ENCODE measurements around the gene NPC1.
"Not testable (repeated sequence)": the region's sequence is repeated elsewhere in the genome, so short reads cannot be mapped to it uniquely, and the experiment has no call there.

Gene NPC1

DNA sequence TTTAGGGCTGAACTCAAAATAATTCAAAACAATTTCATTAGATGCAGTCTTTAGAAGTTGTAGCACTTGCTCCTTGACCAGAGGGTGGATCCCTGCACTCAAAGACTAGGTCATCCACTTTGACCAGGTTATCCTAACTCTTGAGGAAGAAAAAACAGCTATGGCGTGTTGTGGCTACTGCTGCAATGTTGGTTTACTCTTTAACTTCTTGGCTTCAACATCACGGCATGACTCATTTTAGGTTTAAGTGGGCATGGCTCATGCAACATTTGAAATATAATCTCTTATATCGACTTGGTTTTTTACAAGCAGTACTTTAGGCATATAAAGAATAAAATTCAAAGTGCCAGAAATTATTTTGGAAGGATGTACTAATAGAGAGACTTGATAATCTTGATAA lies 41.0 kb upstream of the NPC1 start:
- FAIRE-seq (no peak), DNase-seq (ENCODE audit: insufficient read length, low spot score) (no peak)
- TF ChIP-seq POU2F2 (IDR thresholded peaks at IDR 0.05; ENCODE audit: low read depth, low read length) (no peak), SPI1 (IDR thresholded peaks at IDR 0.05; ENCODE audit: low read depth, low read length) (no peak), PAX5 (IDR thresholded peaks at IDR 0.05; ENCODE audit: insufficient read depth, low read length, severe bottlenecking) (no peak), POLR2A (IDR thresholded peaks at IDR 0.05; ENCODE audit: low read depth, low read length) (no peak), TAF1 (IDR thresholded peaks at IDR 0.05; ENCODE audit: low read depth, low read length) (no peak), POLR2AphosphoS5 (IDR thresholded peaks at IDR 0.05; ENCODE audit: low read depth, low read length) (no peak)

DNA sequence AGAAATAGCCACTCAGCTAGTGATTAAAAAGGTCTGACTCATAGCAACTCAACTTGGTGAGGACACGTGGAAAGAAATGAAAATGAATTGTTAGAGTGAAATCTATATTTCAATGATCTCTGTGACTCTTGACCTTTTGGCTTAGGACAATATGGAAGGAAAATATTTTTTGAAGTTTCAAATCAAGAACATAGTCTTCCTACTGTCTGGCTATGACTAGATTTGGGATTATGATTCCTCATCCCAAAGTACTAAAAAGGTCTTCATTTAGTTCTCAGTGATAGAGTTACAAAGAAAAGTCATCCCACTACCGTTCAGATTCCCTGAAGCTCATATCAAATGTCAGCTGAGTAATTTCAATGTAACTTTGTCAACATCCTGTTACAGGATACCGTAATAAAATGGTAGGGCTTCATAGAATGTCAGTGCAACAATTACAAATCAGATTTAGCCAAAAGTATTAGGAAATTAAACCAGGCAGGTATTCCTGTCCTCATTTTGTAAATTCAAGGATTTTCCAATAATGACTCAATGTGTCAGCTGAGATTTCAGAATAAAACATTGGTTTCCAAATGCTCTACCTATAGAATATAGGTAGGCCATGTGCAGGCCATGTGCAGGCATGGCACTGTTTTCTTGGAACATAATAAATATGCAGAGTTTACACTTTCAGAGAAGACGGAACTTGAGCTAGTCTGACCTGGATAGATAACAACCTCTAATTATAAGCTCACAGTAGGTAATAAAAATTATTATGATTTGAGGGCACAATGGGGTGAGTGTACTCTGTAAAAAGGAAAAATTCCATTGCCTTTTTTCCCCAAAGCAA lies 40.4 kb upstream of the NPC1 start:
- DNase-seq (ENCODE audit: insufficient read length, low spot score) (no peak), FAIRE-seq (no peak)
- TF ChIP-seq POLR2A (IDR thresholded peaks at IDR 0.05; ENCODE audit: low read depth, low read length) (no peak), PAX5 (IDR thresholded peaks at IDR 0.05; ENCODE audit: insufficient read depth, low read length, severe bottlenecking) (no peak), TAF1 (IDR thresholded peaks at IDR 0.05; ENCODE audit: low read depth, low read length) (no peak), POLR2AphosphoS5 (IDR thresholded peaks at IDR 0.05; ENCODE audit: low read depth, low read length) (no peak), POU2F2 (IDR thresholded peaks at IDR 0.05; ENCODE audit: low read depth, low read length) (no peak), SPI1 (IDR thresholded peaks at IDR 0.05; ENCODE audit: low read depth, low read length) (no peak)

DNA sequence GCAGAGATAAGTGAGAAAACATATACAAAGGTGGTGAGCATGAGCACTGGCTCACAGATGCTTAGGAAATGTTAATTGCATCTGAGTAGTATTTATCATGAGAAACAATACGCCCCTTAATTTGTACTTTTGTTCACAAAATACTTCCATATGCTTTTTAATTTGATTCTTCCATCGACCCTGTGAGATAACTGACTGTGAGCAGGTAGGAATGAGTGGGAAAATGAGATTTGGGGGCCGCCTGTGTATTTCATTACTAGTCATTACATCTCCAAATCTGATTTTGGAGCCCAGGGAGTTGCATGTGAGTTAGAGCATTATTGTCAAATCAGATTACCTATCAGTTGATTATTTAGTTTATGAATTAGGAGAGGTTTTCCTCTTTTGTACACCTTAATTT lies 36.7 kb upstream of the NPC1 start:
- FAIRE-seq (no peak), DNase-seq (ENCODE audit: insufficient read length, low spot score) (no peak)
- no peak for TF ChIP-seq POU2F2 (IDR thresholded peaks at IDR 0.05; ENCODE audit: low read depth, low read length)
- no peak for TF ChIP-seq POLR2AphosphoS5 (IDR thresholded peaks at IDR 0.05; ENCODE audit: low read depth, low read length)
- no peak for TF ChIP-seq SPI1 (IDR thresholded peaks at IDR 0.05; ENCODE audit: low read depth, low read length)
- no peak for TF ChIP-seq PAX5 (IDR thresholded peaks at IDR 0.05; ENCODE audit: insufficient read depth, low read length, severe bottlenecking)
- TF ChIP-seq POLR2A (IDR thresholded peaks at IDR 0.05; ENCODE audit: low read depth, low read length) = no peak
- TF ChIP-seq TAF1 (IDR thresholded peaks at IDR 0.05; ENCODE audit: low read depth, low read length) = no peak

DNA sequence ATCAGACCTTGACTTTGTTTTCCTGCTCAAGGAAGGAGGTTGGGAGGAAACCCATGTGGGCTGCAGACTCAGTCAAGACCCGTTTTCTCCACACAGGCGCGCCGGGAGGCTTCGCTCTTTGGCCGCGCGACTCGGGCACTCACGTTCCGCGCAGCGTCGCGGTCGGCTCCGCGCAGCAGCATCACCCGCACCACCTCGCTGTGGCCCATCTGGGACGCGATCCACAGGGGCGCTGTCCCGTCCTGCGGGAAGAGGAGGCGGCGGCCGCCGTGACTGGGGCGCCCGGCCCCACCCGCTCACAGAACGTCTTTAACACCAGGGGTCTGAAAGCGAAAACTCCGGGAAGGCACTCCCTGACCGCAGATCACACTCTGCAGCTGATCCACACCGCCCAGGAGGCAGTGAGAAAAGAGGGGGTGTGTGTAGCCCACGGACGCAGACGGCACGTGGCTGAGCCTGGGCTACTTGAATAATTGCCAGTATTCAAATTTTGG lies 33.1 kb upstream of the NPC1 start:
- DNase-seq (ENCODE audit: insufficient read length, low spot score) = peak; percentile 22
- no peak for TF ChIP-seq POLR2A (IDR thresholded peaks at IDR 0.05; ENCODE audit: low read depth, low read length)
- no peak for TF ChIP-seq TAF1 (IDR thresholded peaks at IDR 0.05; ENCODE audit: low read depth, low read length)
- no peak for TF ChIP-seq POU2F2 (IDR thresholded peaks at IDR 0.05; ENCODE audit: low read depth, low read length)
- no peak for TF ChIP-seq SPI1 (IDR thresholded peaks at IDR 0.05; ENCODE audit: low read depth, low read length)
- TF ChIP-seq PAX5 (IDR thresholded peaks at IDR 0.05; ENCODE audit: insufficient read depth, low read length, severe bottlenecking) = no peak
- no peak for TF ChIP-seq POLR2AphosphoS5 (IDR thresholded peaks at IDR 0.05; ENCODE audit: low read depth, low read length)
- FAIRE-seq = peak; percentile 79

DNA sequence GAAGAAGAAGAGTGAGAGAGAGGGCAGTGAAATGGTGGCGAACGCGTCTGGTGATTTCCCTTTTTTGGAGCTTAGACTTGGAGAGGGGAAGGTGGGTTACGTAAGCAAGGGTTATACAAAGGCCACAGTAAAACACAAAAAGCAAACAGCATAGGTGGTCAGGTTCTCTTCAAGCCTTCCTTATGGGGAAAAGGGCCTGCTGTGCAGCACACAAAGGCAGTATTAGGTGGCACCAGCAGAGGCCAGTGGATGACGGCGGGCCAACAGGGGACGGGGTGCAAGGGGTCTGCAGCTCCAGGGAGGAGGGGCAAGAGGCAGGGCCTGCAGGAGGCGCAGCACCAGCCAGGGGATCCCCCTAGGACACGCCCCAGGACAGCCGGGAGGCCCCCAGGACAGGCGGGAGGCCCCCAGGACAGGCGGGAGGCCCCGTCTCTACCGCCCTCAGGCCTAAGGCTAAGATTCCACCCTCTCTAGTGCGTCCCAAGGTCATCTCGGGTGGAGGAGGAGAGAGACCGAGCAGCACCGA lies 32.6 kb upstream of the NPC1 start:
- FAIRE-seq = no peak
- DNase-seq (ENCODE audit: insufficient read length, low spot score) = peak; percentile 13
- no peak for TF ChIP-seq POU2F2 (IDR thresholded peaks at IDR 0.05; ENCODE audit: low read depth, low read length)
- TF ChIP-seq TAF1 (IDR thresholded peaks at IDR 0.05; ENCODE audit: low read depth, low read length) = no peak
- no peak for TF ChIP-seq POLR2AphosphoS5 (IDR thresholded peaks at IDR 0.05; ENCODE audit: low read depth, low read length)
- no peak for TF ChIP-seq PAX5 (IDR thresholded peaks at IDR 0.05; ENCODE audit: insufficient read depth, low read length, severe bottlenecking)
- TF ChIP-seq POLR2A (IDR thresholded peaks at IDR 0.05; ENCODE audit: low read depth, low read length) = no peak
- 0 out of 2 replicates have a peak, but pooled peaks have one; percentile 3 for TF ChIP-seq SPI1 (IDR thresholded peaks at IDR 0.05; ENCODE audit: low read depth, low read length)

DNA sequence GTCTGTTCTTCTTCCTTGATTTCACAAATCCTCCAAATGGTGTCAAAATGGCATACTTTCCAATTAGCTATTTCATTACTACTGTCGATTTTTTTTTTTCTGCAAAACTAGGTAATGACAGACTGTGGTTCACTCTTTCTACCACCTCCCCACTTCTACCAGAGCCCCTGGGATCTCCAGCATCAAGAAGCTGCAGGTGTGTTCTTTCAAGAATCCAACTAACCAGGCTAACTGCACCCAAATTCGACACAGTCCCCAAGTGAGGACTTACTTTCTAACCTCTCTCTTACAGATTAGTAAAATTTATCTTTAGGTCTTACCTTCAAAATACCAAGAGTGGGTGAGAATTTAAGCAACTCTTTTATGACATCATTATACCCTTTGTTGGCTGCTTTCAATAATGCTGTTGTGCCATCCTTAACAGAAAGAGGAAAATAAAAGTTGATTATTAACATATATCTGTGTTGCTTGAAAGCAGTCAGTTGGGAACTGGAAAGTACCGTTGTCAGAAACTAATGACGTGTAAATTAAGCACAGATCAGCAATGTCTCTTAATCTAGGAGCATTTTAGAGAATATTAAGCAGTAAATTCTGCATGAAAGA lies 31.2 kb upstream of the NPC1 start:
- FAIRE-seq (peak; percentile 26), DNase-seq (ENCODE audit: insufficient read length, low spot score) (no peak)
- TF ChIP-seq POU2F2 (IDR thresholded peaks at IDR 0.05; ENCODE audit: low read depth, low read length) (no peak), PAX5 (IDR thresholded peaks at IDR 0.05; ENCODE audit: insufficient read depth, low read length, severe bottlenecking) (no peak), POLR2A (IDR thresholded peaks at IDR 0.05; ENCODE audit: low read depth, low read length) (no peak), TAF1 (IDR thresholded peaks at IDR 0.05; ENCODE audit: low read depth, low read length) (no peak), POLR2AphosphoS5 (IDR thresholded peaks at IDR 0.05; ENCODE audit: low read depth, low read length) (no peak), SPI1 (IDR thresholded peaks at IDR 0.05; ENCODE audit: low read depth, low read length) (no peak)

DNA sequence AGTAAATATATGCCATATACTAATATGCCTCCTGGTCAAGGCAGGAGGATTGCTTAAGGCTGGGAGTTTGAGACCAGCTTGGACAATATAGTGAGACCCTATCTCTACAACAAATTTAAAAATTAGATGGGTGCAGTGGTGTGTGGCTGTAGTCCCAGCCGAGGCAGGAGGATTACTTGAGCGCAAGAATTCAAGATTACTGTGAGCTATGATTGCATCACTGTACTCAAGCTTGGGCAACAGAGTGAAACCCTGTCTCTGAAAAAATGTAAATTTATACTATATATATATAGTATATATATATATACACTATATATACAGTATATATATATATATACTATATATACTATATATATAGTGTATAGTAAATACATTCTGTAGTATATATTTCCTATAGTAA lies 30.0 kb upstream of the NPC1 start:
- DNase-seq (ENCODE audit: insufficient read length, low spot score) (no peak), FAIRE-seq (no peak)
- TF ChIP-seq TAF1 (IDR thresholded peaks at IDR 0.05; ENCODE audit: low read depth, low read length) = no peak
- TF ChIP-seq PAX5 (IDR thresholded peaks at IDR 0.05; ENCODE audit: insufficient read depth, low read length, severe bottlenecking) = no peak
- no peak for TF ChIP-seq POLR2A (IDR thresholded peaks at IDR 0.05; ENCODE audit: low read depth, low read length)
- TF ChIP-seq SPI1 (IDR thresholded peaks at IDR 0.05; ENCODE audit: low read depth, low read length) = no peak
- no peak for TF ChIP-seq POLR2AphosphoS5 (IDR thresholded peaks at IDR 0.05; ENCODE audit: low read depth, low read length)
- TF ChIP-seq POU2F2 (IDR thresholded peaks at IDR 0.05; ENCODE audit: low read depth, low read length) = no peak

DNA sequence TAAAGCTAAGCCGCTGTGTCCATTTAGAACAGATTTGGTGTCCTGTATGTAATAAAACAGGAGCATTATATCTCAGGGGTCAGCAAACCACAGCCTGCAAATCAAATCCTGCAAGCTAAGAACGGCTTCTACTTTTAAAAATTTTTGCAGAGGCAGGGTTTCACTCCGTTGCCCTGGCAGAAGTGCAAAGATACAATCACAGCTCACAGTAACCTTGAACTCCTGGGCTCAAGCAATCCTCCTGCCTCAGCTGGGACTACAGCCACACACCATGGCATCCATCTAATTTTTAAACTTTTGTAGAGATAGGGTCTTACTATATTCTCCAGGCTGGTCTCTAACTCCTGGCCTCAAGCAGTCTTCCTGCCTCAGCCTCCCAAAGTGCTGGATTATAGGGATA lies 28.6 kb upstream of the NPC1 start:
- FAIRE-seq = no peak
- TF ChIP-seq SPI1 (IDR thresholded peaks at IDR 0.05; ENCODE audit: low read depth, low read length) (no peak), POLR2AphosphoS5 (IDR thresholded peaks at IDR 0.05; ENCODE audit: low read depth, low read length) (no peak), PAX5 (IDR thresholded peaks at IDR 0.05; ENCODE audit: insufficient read depth, low read length, severe bottlenecking) (no peak), POLR2A (IDR thresholded peaks at IDR 0.05; ENCODE audit: low read depth, low read length) (no peak), TAF1 (IDR thresholded peaks at IDR 0.05; ENCODE audit: low read depth, low read length) (no peak), POU2F2 (IDR thresholded peaks at IDR 0.05; ENCODE audit: low read depth, low read length) (no peak)
- DNase-seq (ENCODE audit: insufficient read length, low spot score) = no peak

DNA sequence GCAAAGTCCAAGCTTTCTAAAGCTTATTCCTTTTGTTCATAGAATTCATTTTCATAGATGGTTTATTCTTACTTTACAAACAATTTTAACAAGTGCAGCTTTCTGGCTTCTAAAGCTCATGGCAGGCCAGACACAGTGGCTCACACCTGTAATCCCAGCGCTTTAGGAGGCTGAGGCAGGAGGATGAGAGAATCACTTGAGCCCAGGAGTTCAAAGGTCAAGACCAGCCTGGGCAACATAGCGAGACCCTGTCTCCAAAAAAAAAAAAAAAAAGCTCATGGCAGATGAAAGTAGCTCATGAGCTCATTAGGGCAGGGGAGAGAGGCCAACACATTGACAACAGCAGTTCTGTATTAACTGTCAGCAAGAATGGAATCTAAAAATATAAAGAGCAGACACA lies 28.1 kb upstream of the NPC1 start:
- DNase-seq (ENCODE audit: insufficient read length, low spot score) (no peak), FAIRE-seq (no peak)
- TF ChIP-seq TAF1 (IDR thresholded peaks at IDR 0.05; ENCODE audit: low read depth, low read length) (no peak), SPI1 (IDR thresholded peaks at IDR 0.05; ENCODE audit: low read depth, low read length) (no peak), PAX5 (IDR thresholded peaks at IDR 0.05; ENCODE audit: insufficient read depth, low read length, severe bottlenecking) (no peak), POLR2A (IDR thresholded peaks at IDR 0.05; ENCODE audit: low read depth, low read length) (no peak), POU2F2 (IDR thresholded peaks at IDR 0.05; ENCODE audit: low read depth, low read length) (no peak), POLR2AphosphoS5 (IDR thresholded peaks at IDR 0.05; ENCODE audit: low read depth, low read length) (no peak)

DNA sequence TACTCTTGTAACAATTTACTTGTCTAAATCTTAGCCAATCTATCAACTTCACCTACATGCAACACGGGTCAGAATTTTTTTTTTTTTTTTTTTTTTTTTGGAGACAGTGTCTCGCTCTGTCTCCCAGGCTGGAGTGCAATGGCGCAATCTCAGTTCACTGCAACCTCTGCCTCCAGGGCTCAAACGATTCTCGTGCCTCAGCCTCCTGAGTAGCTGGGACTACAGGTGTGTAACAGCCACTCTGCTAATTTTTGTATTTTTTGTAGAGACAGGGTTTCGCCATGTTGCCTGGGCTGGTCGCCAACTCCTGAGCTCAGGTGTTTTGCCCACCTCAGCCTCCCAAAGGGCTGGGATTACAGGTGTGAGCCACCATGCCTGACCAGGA lies 26.8 kb upstream of the NPC1 start:
- DNase-seq (ENCODE audit: insufficient read length, low spot score); FAIRE-seq: not testable (repeated sequence)
